ENCODE results near the gene CDKAL1. TPM values are rescaled to one million over a fixed set of nuclear protein-coding genes. Genes with fewer than 3 reads are reported as not detected.

Gene CDKAL1
- total and polyA plus RNA-seq, 2 of the 8 experiments (the other 6 are each of a cell fraction or from before 2014, with no cell fraction given): 8.4 to 24.6 TPM

DNA sequence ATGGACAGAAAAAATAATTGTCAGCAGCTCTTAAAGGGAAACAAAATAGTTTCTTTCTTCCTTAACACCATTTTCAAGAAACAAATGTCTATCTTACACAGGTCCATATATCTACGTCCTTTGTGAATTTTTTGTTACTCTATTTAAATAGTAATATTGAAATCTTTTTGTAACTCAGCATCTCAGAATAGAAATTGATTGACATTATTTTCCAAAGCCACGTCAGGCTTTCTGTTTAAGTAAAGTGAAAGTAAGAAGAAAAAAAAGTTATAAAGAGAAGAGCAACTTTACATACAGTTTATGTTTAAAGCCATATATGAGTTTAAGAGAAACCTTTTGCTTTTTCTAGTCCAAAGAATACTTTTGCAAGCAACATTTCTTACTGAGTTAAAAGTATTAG, 656.4 kb downstream of the CDKAL1 start (continued):
- TF ChIP-seq, protein P1, sequence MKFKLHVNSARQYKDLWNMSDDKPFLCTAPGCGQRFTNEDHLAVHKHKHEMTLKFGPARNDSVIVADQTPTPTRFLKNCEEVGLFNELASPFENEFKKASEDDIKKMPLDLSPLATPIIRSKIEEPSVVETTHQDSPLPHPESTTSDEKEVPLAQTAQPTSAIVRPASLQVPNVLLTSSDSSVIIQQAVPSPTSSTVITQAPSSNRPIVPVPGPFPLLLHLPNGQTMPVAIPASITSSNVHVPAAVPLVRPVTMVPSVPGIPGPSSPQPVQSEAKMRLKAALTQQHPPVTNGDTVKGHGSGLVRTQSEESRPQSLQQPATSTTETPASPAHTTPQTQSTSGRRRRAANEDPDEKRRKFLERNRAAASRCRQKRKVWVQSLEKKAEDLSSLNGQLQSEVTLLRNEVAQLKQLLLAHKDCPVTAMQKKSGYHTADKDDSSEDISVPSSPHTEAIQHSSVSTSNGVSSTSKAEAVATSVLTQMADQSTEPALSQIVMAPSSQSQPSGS (IDR thresholded peaks at IDR 0.05; ENCODE audit: low read length): no peak
- TF ChIP-seq SIRT6 (IDR thresholded peaks at IDR 0.05; ENCODE audit: low read length): no peak
- no peak for TF ChIP-seq ATF3 (IDR thresholded peaks at IDR 0.05; ENCODE audit: insufficient read depth, low read depth, low read length)
- no peak for TF ChIP-seq TCF12 (IDR thresholded peaks at IDR 0.05; ENCODE audit: low read depth, low read length)
- no peak for TF ChIP-seq CREB1 (IDR thresholded peaks at IDR 0.05)
- TF ChIP-seq CHD1 (IDR thresholded peaks at IDR 0.05; ENCODE audit: low read depth, low read length): no peak
- no peak for TF ChIP-seq RBBP5 (IDR thresholded peaks at IDR 0.05; ENCODE audit: borderline replicate concordance, low read depth, low read length)
- no peak for TF ChIP-seq NRF1 (IDR thresholded peaks at IDR 0.05; ENCODE audit: low read depth, low read length)

Data from H1 (cell line).